K562 (cell line): ENCODE data around the gene COX14. TPM values are rescaled to one million over a fixed set of nuclear protein-coding genes. Genes with fewer than 3 reads are reported as not detected.

ENCODE experiments used
- ATF7 ChIP-seq: fragments of 450-650 bp; IDR thresholded peaks from 2 replicates; pipeline ENCODE4 v1.7.1; 2014; ENCODE audit warnings: mild to moderate bottlenecking, moderate library complexity
- EZH2 ChIP-seq: IDR thresholded peaks from 2 replicates; pipeline ENCODE4 v1.6.1; 2012; ENCODE audit warnings: low read depth, mild to moderate bottlenecking, inconsistent platforms, low read length, borderline replicate concordance
- FOS ChIP-seq: IDR thresholded peaks from 3 replicates; pipeline ENCODE4 v1.6.1; 2011; ENCODE audit not compliant: insufficient read length; ENCODE audit errors: extremely low read depth
- FOXJ3 ChIP-seq: sonication (generic); formaldehyde crosslinking; IDR thresholded peaks from 2 replicates; pipeline ENCODE4 v1.4.0; 2020; ENCODE audit warnings: mild to moderate bottlenecking, missing genetic modification reagents
- NBN ChIP-seq: fragments of 450-650 bp; IDR thresholded peaks from 2 replicates; pipeline ENCODE4 v1.6.1; 2016; ENCODE audit warnings: low read depth, mild to moderate bottlenecking
- REST ChIP-seq, 2 experiments: fragments of 450-650 bp; formaldehyde crosslinking in 1 of 2; IDR thresholded peaks; 2 replicates each; pipeline versions ENCODE4 v1.4.0 to v1.6.1; 2014 to 2020; ENCODE audit warnings: mild to moderate bottlenecking in 2 of 2, borderline replicate concordance in 1 of 2, low read depth in 1 of 2
- THRB ChIP-seq: fragments of 450-650 bp; formaldehyde crosslinking; conservative IDR thresholded peaks from 2 replicates; pipeline ENCODE4 v1.4.0; 2022; ENCODE audit warnings: mild to moderate bottlenecking, missing genetic modification characterization
- TSHZ1 ChIP-seq: fragments of 250-450 bp; sonication (Bioruptor Pico); IDR thresholded peaks from 2 replicates; pipeline ENCODE4 v1.4.0; 2020; ENCODE audit warnings: mild to moderate bottlenecking, moderate library complexity
- ZEB2 ChIP-seq: fragments of 450-650 bp; IDR thresholded peaks from 2 replicates; pipeline ENCODE4 v1.6.1; 2016
- ZFPM2 ChIP-seq: fragments of 250-450 bp; sonication (Bioruptor Pico); IDR thresholded peaks from 2 replicates; pipeline ENCODE4 v1.5.1; 2022; ENCODE audit warnings: mild to moderate bottlenecking
- ZNF134 ChIP-seq: fragments of 250-450 bp; sonication (Bioruptor Pico); conservative IDR thresholded peaks from 2 replicates; pipeline ENCODE4 v1.4.0; 2020
- ZNF224 ChIP-seq: sonication (generic); formaldehyde crosslinking; IDR thresholded peaks from 2 replicates; pipeline ENCODE4 v1.8.0; 2022; ENCODE audit warnings: mild to moderate bottlenecking, missing genetic modification reagents
- ZNF263 ChIP-seq: sonication (generic); formaldehyde crosslinking; IDR thresholded peaks from 2 replicates; pipeline ENCODE4 v1.8.0; 2022; ENCODE audit warnings: mild to moderate bottlenecking, missing genetic modification reagents, borderline replicate concordance
- ZNF764 ChIP-seq: fragments of 250-450 bp; sonication (Bioruptor Pico); IDR thresholded peaks from 2 replicates; pipeline ENCODE4 v1.4.0; 2020; ENCODE audit warnings: low read depth, mild to moderate bottlenecking, moderate library complexity
- polyA plus RNA-seq, 8 experiments: library from polyadenylated mRNA; depleted of rRNA in 4 of 8; stranded (reverse) in 5 of 8; unstranded in 3 of 8; fragments of >200 nt; fragmentation: Nextera tagmentation in 2 of 8; fragmentation: Illumina TruSeq in 1 of 8; extraction: Ambion mirVana in 2 of 8; extraction: Trizol in 1 of 8; gene quantifications; 2 replicates each; pipeline versions ENCODE4 v1.2.1 to v1.2.3, GENCODE V29; 2011 to 2014; ENCODE audit warnings: inconsistent platforms in 1 of 8, missing spikeins in 1 of 8
- total RNA-seq, 7 experiments: library from RNA; depleted of rRNA in 6 of 7; stranded (reverse); fragments of >200 nt in 6 of 7; fragmentation: Illumina TruSeq in 2 of 7; extraction: Trizol in 2 of 7; gene quantifications; 2 replicates each; pipeline versions ENCODE4 v1.2.1 to v1.2.3, GENCODE V29; 2011 to 2021; ENCODE audit warnings: low replicate concordance in 1 of 7

Gene COX14
- total and polyA plus RNA-seq, 9 of the 15 experiments (the other 6 are each of a cell fraction or from before 2014, with no cell fraction given), result 44.4 to 269 (median 53.4) TPM

- TF ChIP-seq NBN (no peak), ZNF263 (CRISPR knock-in tag) (no peak; the same call in 1 of the 2 replicates), ZNF224 (CRISPR knock-in tag) (no peak), ZNF764 (CRISPR knock-in tag) (no peak), FOXJ3 (no peak), THRB (no peak), ATF7 (peak; percentile 86), ZFPM2 (no peak), ZEB2 (no peak), REST (IDR thresholded peaks at IDR 0.05; ENCODE audit: borderline replicate concordance) (peak; percentile 6; the same call in 1 of the 2 replicates), REST (CRISPR knock-in tag; IDR thresholded peaks at IDR 0.05; ENCODE audit: low read depth) (0 out of 2 replicates have a peak, but pooled peaks have one; percentile 22), ZNF134 (CRISPR knock-in tag) (no peak), TSHZ1 (CRISPR knock-in tag) (no peak), FOS (peak; percentile 80), EZH2 (no peak)
Measured at GRCh38 chr12:50111693-50112455, at the start of gene COX14 (continued).
